ENCODE results near the gene XPO6.

The XPO6 gene

DNA sequence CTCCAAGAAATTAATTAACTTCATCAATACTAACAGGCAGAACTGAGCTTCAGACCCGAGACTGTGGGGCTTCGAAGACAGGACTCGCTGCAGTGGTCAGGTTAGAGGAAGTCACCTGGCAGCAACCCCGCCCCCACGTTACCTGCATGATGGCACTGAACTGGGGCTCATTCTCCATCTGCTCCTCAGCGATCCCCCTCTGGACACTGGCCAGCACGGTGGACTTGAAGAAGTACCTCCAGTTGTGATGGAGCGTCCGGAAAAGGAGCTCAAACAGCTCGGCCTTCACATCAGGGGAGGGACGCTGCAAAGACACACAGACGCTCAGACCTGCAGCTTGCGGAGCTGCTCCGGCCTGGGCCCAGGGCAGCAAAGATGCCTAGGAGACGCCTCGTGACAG, 107.4 kb downstream of the XPO6 start:
- in situ Hi-C loops (cut with HindIII; ENCODE audit: low pct_ligation_motif_present, low sequenced_read_pairs), result no loop called here
- peaks cover 78% of the 10 kb centered on the region for H3K36me3 ChIP-seq (replicated peaks)
- no peaks in the 10 kb centered on the region for H3K27me3 ChIP-seq (replicated peaks)

GRCh38 chr16:28103516-28104170, 108.1 kb downstream of the XPO6 start:
- no peaks in the 10 kb centered on the region for H3K27me3 ChIP-seq (replicated peaks)
- in situ Hi-C loops (cut with HindIII; ENCODE audit: low pct_ligation_motif_present, low sequenced_read_pairs), result no loop called here
- DNase-seq, result no peak
- no peak overlapping the region for H3K27ac ChIP-seq
- H3K4me3 ChIP-seq (ENCODE audit: low read depth, low read length), result no peak overlapping the region
- TF ChIP-seq CTCF (IDR thresholded peaks at IDR 0.05; ENCODE audit: low read depth, low read length, missing control alignments), result no peak
- peaks cover 84% of the 10 kb centered on the region for H3K36me3 ChIP-seq (replicated peaks)

More for the DNA sequence above, 107.4 kb downstream of the XPO6 start:
- no peak for DNase-seq
- H3K27ac ChIP-seq, result no peak overlapping the region
- no peak for TF ChIP-seq CTCF (IDR thresholded peaks at IDR 0.05; ENCODE audit: low read depth, low read length, missing control alignments)
- no peak overlapping the region for H3K4me3 ChIP-seq (ENCODE audit: low read depth, low read length)

GRCh38 chr16:28101533-28101890, 110.3 kb downstream of the XPO6 start:
- no peak for TF ChIP-seq CTCF (IDR thresholded peaks at IDR 0.05; ENCODE audit: low read depth, low read length, missing control alignments)
- H3K27ac ChIP-seq, result no peak overlapping the region
- H3K27me3 ChIP-seq (replicated peaks), result no peaks in the 10 kb centered on the region
- peaks cover 82% of the 10 kb centered on the region for H3K36me3 ChIP-seq (replicated peaks)
- no peak for DNase-seq
- in situ Hi-C loops (cut with HindIII; ENCODE audit: low pct_ligation_motif_present, low sequenced_read_pairs), result no loop called here
- H3K4me3 ChIP-seq (ENCODE audit: low read depth, low read length), result no peak overlapping the region

DNA sequence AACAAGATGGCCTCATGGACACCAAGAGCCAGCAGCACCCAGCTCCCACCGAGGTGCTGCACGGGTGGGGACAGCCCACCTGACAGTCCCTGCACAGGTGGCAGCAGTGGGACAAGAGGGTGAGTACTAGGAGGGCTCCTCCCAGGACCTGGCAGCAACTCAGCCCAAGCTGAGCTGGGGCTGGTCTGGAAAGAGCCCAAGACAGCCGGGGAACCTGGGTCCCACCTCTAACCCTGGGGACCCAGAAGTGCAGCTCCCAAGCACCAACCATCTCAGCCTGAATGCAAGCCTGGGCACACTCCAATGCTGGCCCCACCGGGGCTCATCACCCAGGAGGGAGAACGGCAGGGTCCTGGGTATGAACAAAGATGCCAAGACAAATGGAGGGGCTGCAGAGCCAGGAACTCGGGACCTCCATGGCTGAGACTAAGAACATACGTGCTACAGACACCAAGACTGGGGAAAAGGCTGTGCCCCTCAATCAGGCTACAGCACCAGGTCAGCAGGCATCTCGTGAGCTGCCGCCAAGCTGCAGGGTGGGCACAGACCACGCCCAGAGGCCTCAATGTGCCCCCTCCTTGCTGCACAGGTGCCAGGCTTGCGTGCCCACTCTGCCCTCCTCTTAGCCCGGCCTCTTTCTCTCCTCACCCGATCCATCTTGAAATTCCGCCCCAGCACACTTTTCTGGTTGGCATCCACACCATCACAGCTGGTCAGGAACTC, 110.8 kb downstream of the XPO6 start:
- no peak for TF ChIP-seq CTCF (IDR thresholded peaks at IDR 0.05; ENCODE audit: low read depth, low read length, missing control alignments)
- Histone ChIP-seq H3K27me3 (replicated peaks) (no peaks in the 10 kb centered on the region), H3K36me3 (replicated peaks) (peaks cover 77% of the 10 kb centered on the region), H3K4me3 (ENCODE audit: low read depth, low read length) (no peak overlapping the region), H3K27ac (no peak overlapping the region)
- DNase-seq, result no peak
- in situ Hi-C loops (cut with HindIII; ENCODE audit: low pct_ligation_motif_present, low sequenced_read_pairs), result no loop called here

DNA sequence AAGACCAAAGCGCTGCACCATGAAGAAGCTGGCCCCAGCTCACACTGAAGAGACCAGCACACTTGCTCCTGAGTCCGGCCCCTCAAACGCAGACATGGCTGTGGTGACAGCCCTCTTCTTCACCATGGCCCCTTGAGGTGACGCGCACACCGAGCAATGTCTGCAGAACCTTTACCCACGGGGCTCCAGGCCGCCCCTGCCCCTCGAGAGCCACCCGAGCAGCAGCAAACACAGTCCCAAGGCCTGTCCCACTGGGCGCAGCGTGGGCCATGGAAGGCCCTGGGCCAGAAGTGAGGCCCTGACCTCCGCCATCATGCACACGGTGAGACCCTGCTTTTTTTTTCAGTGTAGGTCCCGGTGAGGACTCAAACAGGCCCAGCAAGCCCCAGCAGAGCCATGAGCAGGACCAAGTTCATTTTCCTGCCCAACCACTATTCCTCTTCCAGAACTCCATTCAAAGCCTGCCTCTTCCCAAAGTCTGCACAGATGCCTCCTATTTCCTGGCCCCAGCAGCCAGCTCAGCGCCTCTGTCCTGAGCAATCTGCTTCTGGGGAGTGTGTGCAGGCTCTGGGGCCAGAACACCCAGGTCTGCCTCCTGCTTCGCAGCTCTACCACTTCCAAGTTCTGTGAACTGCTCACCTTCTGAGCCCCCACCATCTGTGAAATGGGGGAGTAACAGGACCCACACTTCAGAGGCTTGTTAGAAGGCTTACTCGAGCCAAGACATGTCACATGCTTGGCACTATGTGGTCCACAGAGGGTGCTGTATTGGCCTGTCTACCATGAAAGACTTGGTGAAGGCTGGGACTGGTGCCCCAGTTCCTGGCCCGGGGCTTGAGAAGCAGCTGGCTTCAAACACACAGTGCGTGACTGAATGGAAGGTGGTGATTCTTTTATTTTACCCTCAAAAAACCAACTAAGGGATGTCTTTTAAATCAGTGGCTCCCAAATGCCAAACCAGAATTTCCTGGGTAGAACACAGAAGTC, 112.5 kb downstream of the XPO6 start:
- in situ Hi-C loops (cut with HindIII; ENCODE audit: low pct_ligation_motif_present, low sequenced_read_pairs), result no loop called here

More for the DNA sequence above, 112.5 kb downstream of the XPO6 start:
- Histone ChIP-seq H3K36me3 (replicated peaks) (peaks cover 61% of the 10 kb centered on the region), H3K4me3 (ENCODE audit: low read depth, low read length) (no peak overlapping the region), H3K27ac (no peak overlapping the region), H3K27me3 (replicated peaks) (no peaks in the 10 kb centered on the region)
- no peak for DNase-seq
- TF ChIP-seq CTCF (IDR thresholded peaks at IDR 0.05; ENCODE audit: low read depth, low read length, missing control alignments), result no peak

Measured in brain microvascular endothelial cell (primary cell).